Chondrocyte (in vitro differentiated cells): ENCODE measurements around the gene ACO1. TPM values are rescaled to one million over a fixed set of nuclear protein-coding genes. Genes with fewer than 3 reads are reported as not detected.

Source experiments
- DNase-seq: peaks from one replicate; pipeline ENCODE4 v3.0.0; 2021; ENCODE audit warnings: mixed read lengths, low spot score
- H3K27ac Mint-ChIP-seq: one replicate; pipeline ENCODE4 v1.8.0; 2021; ENCODE audit warnings: mild to moderate bottlenecking, moderate library complexity, mixed read lengths; ENCODE audit not compliant: unreplicated experiment
- H3K27me3 Mint-ChIP-seq: 2 replicates; pipeline ENCODE4 v1.8.0; 2021; ENCODE audit warnings: low read depth, mixed read lengths
- H3K36me3 Mint-ChIP-seq: 2 replicates; pipeline ENCODE4 v1.8.0; 2021; ENCODE audit warnings: low read depth, mixed read lengths
- H3K4me1 Mint-ChIP-seq: 2 replicates; pipeline ENCODE4 v1.8.0; 2021; ENCODE audit warnings: low read depth, mild to moderate bottlenecking, mixed read lengths
- H3K4me3 Mint-ChIP-seq: one replicate; pipeline ENCODE4 v1.8.0; 2021; ENCODE audit warnings: mild to moderate bottlenecking, moderate library complexity, mixed read lengths; ENCODE audit not compliant: unreplicated experiment
- H3K9me3 Mint-ChIP-seq: 2 replicates; pipeline ENCODE4 v1.8.0; 2021; ENCODE audit warnings: low read depth, mixed read lengths
- CTCF ChIP-seq: fragments of 200-600 bp; sonication (generic); IDR thresholded peaks from 2 replicates; pipeline ENCODE4 v1.5.0; 2021; ENCODE audit warnings: antibody characterized with exemption, mild to moderate bottlenecking, moderate library complexity
- total RNA-seq: library from RNA; stranded (reverse); gene quantifications from 3 replicates; pipeline ENCODE4 v1.2.1, GENCODE V29; 2021

Gene ACO1
- total RNA-seq, 1 donor from 2014 or later: 44.7 TPM

GRCh38 chr9:32405506-32405905 is 21.1 kb downstream of the ACO1 start:
- Mint-ChIP-seq H3K4me1 (no peaks in the 10 kb centered on the region), H3K4me3 (no peak overlapping the region)
- no peak for TF ChIP-seq CTCF

GRCh38 chr9:32406046-32406445 is 21.6 kb downstream of the ACO1 start:
- no peaks in the 10 kb centered on the region for H3K27me3 Mint-ChIP-seq
- H3K4me3 Mint-ChIP-seq: no peak overlapping the region
- H3K4me1 Mint-ChIP-seq: no peaks in the 10 kb centered on the region
- DNase-seq: no peak
- H3K27ac Mint-ChIP-seq: no peak overlapping the region
- peaks cover 3% of the 10 kb centered on the region for H3K9me3 Mint-ChIP-seq
- peaks cover 30% of the 10 kb centered on the region for H3K36me3 Mint-ChIP-seq
- TF ChIP-seq CTCF: no peak

More at GRCh38 chr9:32405506-32405905, 21.1 kb downstream of the ACO1 start:
- H3K27me3 Mint-ChIP-seq: no peaks in the 10 kb centered on the region
- no peak for DNase-seq
- H3K9me3 Mint-ChIP-seq: peaks cover 3% of the 10 kb centered on the region
- no peak overlapping the region for H3K27ac Mint-ChIP-seq
- peaks cover 30% of the 10 kb centered on the region for H3K36me3 Mint-ChIP-seq

- TF ChIP-seq CTCF: no peak
- no peaks in the 10 kb centered on the region for H3K9me3 Mint-ChIP-seq
- peaks cover 30% of the 10 kb centered on the region for H3K36me3 Mint-ChIP-seq
- peaks cover 18% of the 10 kb centered on the region for H3K4me1 Mint-ChIP-seq
- H3K27ac Mint-ChIP-seq: no peak overlapping the region
- no peak for DNase-seq
- H3K27me3 Mint-ChIP-seq: no peaks in the 10 kb centered on the region
- no peak overlapping the region for H3K4me3 Mint-ChIP-seq
These were observed 27.3 kb downstream of the ACO1 start for GRCh38 chr9:32411753-32412152.

GRCh38 chr9:32412440-32412839 is 28.0 kb downstream of the ACO1 start:
- no peak for TF ChIP-seq CTCF
- Mint-ChIP-seq H3K36me3 (peaks cover 27% of the 10 kb centered on the region), H3K4me3 (no peak overlapping the region)

GRCh38 chr9:32413424-32413823 is 29.0 kb downstream of the ACO1 start:
- H3K4me1 Mint-ChIP-seq: peaks cover 18% of the 10 kb centered on the region
- peaks cover 30% of the 10 kb centered on the region for H3K36me3 Mint-ChIP-seq
- H3K4me3 Mint-ChIP-seq: no peak overlapping the region
- no peak for TF ChIP-seq CTCF
- H3K27ac Mint-ChIP-seq: peak overlapping the region; percentile 39
- no peaks in the 10 kb centered on the region for H3K9me3 Mint-ChIP-seq
- DNase-seq: no peak
- no peaks in the 10 kb centered on the region for H3K27me3 Mint-ChIP-seq

More at GRCh38 chr9:32412440-32412839, 28.0 kb downstream of the ACO1 start:
- DNase-seq: no peak
- no peaks in the 10 kb centered on the region for H3K27me3 Mint-ChIP-seq
- no peak overlapping the region for H3K27ac Mint-ChIP-seq
- peaks cover 18% of the 10 kb centered on the region for H3K4me1 Mint-ChIP-seq
- no peaks in the 10 kb centered on the region for H3K9me3 Mint-ChIP-seq
